ENCODE data around the gene RAB3IP.
"Not testable (repeated sequence)": the region's sequence is repeated elsewhere in the genome, so short reads cannot be mapped to it uniquely, and the experiment has no call there.

The RAB3IP gene

GRCh38 chr12:69836015-69836414 is 97.4 kb downstream of the RAB3IP start:
- DNase-seq = no peak

- no peak for DNase-seq
Observed at GRCh38 chr12:69837191-69837590, 98.5 kb downstream of the RAB3IP start.

- no peak for DNase-seq
Observed at GRCh38 chr12:69837657-69838415, 99.2 kb downstream of the RAB3IP start.

- DNase-seq = no peak
Observed at GRCh38 chr12:69840727-69841126, 102.1 kb downstream of the RAB3IP start.

- no peak for DNase-seq
Observed at GRCh38 chr12:69843608-69844007, 104.9 kb downstream of the RAB3IP start.

- DNase-seq = no peak
Observed at GRCh38 chr12:69844416-69844815, 105.8 kb downstream of the RAB3IP start.

- no peak for DNase-seq
Observed at GRCh38 chr12:69844836-69845235, 106.2 kb downstream of the RAB3IP start.

- DNase-seq = no peak
Observed at GRCh38 chr12:69846976-69847375, 108.3 kb downstream of the RAB3IP start.

- DNase-seq = no peak
Observed at GRCh38 chr12:69851976-69852375, 113.3 kb downstream of the RAB3IP start.

- DNase-seq = not testable (repeated sequence)
Observed at GRCh38 chr12:69853176-69853961, 114.7 kb downstream of the RAB3IP start.

GRCh38 chr12:69866698-69867097 is 128.0 kb downstream of the RAB3IP start:
- DNase-seq = no peak

GRCh38 chr12:69868695-69869094 is 130.0 kb downstream of the RAB3IP start:
- no peak for DNase-seq

- DNase-seq = no peak
Observed at GRCh38 chr12:69872804-69873203, 134.1 kb downstream of the RAB3IP start.

All from hematopoietic multipotent progenitor cell treated with erythropoietin and hydrocortisone succinate and interleukin-3 and kit ligand, for 6 days (in vitro differentiated cells).